Measurements from ENCODE around the gene RNF150.

The RNF150 gene

GRCh38 chr4:140862177-140862442 lies 271.2 kb downstream of the RNF150 start:
- H3K27me3 ChIP-seq, result no peaks in the 10 kb centered on the region
- no peak overlapping the region for H3K27ac ChIP-seq
- no peak overlapping the region for H3K4me3 ChIP-seq (ENCODE audit: low read depth in 1 of 2, low read length in 1 of 2)
- H3K4me1 ChIP-seq (ENCODE audit: control insufficient read depth in 1 of 2, insufficient read depth in 1 of 2, low read depth in 1 of 2, low read length in 1 of 2), result no peaks in the 10 kb centered on the region
- TF ChIP-seq, protein P1, sequence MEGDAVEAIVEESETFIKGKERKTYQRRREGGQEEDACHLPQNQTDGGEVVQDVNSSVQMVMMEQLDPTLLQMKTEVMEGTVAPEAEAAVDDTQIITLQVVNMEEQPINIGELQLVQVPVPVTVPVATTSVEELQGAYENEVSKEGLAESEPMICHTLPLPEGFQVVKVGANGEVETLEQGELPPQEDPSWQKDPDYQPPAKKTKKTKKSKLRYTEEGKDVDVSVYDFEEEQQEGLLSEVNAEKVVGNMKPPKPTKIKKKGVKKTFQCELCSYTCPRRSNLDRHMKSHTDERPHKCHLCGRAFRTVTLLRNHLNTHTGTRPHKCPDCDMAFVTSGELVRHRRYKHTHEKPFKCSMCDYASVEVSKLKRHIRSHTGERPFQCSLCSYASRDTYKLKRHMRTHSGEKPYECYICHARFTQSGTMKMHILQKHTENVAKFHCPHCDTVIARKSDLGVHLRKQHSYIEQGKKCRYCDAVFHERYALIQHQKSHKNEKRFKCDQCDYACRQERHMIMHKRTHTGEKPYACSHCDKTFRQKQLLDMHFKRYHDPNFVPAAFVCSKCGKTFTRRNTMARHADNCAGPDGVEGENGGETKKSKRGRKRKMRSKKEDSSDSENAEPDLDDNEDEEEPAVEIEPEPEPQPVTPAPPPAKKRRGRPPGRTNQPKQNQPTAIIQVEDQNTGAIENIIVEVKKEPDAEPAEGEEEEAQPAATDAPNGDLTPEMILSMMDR (IDR thresholded peaks at IDR 0.05), result no peak
- H3K9me3 ChIP-seq, result no peaks in the 10 kb centered on the region
- no peaks in the 10 kb centered on the region for H3K36me3 ChIP-seq

DNA sequence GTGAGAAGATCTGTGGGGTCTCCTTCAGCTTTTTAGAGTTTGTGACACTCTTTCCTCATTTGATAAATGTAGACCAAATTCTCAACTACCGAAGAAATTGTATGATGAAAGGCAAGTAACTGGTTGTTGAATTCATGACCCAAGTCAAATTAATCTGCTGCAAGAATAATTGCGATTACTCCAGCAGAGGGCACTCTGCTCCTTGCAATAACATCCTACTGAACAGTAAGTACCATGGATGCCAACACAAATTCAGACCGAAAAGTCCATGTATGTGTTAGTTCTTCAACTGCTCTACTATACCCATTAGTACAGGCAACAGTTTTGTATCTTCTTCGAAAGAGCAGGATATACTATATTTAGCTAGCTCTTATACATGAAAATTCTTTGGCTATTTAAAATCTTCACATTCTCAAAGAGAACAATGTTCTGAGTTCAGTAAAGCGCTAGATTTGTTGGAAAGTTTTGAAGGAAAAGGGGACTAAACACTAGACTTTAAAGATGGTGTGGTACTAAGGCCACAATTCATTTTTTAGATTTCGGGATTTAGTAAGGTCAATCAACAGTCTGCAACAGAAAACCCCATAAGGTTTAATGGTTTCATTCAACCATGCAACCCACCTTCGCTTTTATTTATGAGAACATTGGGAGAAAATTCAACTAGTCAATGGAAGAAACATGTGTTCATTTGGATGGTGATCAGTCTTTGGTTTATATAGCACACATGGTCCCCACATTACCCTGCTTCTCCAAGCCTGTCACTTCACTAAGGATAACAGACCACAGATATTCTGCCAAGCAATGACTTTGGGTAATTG lies 271.7 kb downstream of the RNF150 start:
- Histone ChIP-seq H3K36me3 (no peaks in the 10 kb centered on the region), H3K4me1 (ENCODE audit: control insufficient read depth in 1 of 2, insufficient read depth in 1 of 2, low read depth in 1 of 2, low read length in 1 of 2) (no peaks in the 10 kb centered on the region), H3K27ac (no peak overlapping the region), H3K27me3 (no peaks in the 10 kb centered on the region), H3K4me3 (ENCODE audit: low read depth in 1 of 2, low read length in 1 of 2) (no peak overlapping the region), H3K9me3 (no peaks in the 10 kb centered on the region)
- TF ChIP-seq, protein P1 (IDR thresholded peaks at IDR 0.05), result no peak

DNA sequence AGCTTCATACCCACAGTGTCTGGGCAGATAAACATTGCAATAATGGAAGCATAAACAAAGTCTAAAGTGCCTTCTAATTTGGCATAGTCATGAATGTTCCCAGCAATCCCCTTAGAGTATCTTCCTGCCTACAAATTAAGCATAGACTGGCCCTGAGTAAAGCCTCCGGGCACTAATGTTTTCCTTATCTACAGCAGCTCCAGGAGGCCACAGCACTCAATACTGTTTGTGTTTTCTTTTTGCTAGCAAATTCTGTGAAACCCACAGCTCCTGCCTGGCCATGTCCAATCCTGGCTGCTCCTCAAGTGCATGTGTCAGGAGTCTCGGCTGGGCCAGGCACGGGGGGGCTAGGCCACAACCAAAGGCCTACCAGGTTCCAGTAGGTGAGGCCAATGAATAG lies 274.4 kb downstream of the RNF150 start:
- H3K27ac ChIP-seq, result no peak overlapping the region
- H3K27me3 ChIP-seq, result no peaks in the 10 kb centered on the region
- H3K36me3 ChIP-seq, result no peaks in the 10 kb centered on the region
- H3K9me3 ChIP-seq, result no peaks in the 10 kb centered on the region
- H3K4me1 ChIP-seq (ENCODE audit: control insufficient read depth in 1 of 2, insufficient read depth in 1 of 2, low read depth in 1 of 2, low read length in 1 of 2), result no peaks in the 10 kb centered on the region
- TF ChIP-seq, protein P1 (IDR thresholded peaks at IDR 0.05), result no peak
- H3K4me3 ChIP-seq (ENCODE audit: low read depth in 1 of 2, low read length in 1 of 2), result no peak overlapping the region

DNA sequence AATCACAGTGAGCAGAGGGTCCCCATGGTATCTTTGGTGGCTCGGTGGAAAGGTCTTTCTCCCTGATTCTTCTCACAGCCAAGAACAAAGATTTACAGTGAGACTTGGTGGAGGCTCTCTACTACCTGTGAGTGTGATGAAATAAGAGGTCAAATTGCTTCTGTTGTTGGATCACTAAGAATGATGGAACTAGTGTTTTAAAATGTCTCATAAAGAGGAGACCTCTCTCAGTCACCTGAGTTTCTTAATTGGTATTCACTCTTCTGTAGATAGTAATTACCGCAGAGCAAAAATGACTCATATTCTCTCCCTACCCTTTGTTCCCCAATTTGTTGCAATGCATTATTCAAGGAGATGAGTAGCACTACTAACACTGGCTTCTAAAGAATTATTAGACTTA lies 276.2 kb downstream of the RNF150 start:
- no peaks in the 10 kb centered on the region for H3K36me3 ChIP-seq
- H3K9me3 ChIP-seq, result no peaks in the 10 kb centered on the region
- no peaks in the 10 kb centered on the region for H3K27me3 ChIP-seq
- H3K4me1 ChIP-seq (ENCODE audit: control insufficient read depth in 1 of 2, insufficient read depth in 1 of 2, low read depth in 1 of 2, low read length in 1 of 2), result no peaks in the 10 kb centered on the region
- H3K4me3 ChIP-seq (ENCODE audit: low read depth in 1 of 2, low read length in 1 of 2), result no peak overlapping the region
- H3K27ac ChIP-seq, result no peak overlapping the region
- TF ChIP-seq, protein P1 (IDR thresholded peaks at IDR 0.05), result no peak

GRCh38 chr4:140856621-140857062 lies 276.6 kb downstream of the RNF150 start:
- no peak overlapping the region for H3K4me3 ChIP-seq (ENCODE audit: low read depth in 1 of 2, low read length in 1 of 2)

More at GRCh38 chr4:140856621-140857062, 276.6 kb downstream of the RNF150 start:
- no peaks in the 10 kb centered on the region for H3K27me3 ChIP-seq
- H3K9me3 ChIP-seq, result no peaks in the 10 kb centered on the region
- H3K27ac ChIP-seq, result no peak overlapping the region
- H3K4me1 ChIP-seq (ENCODE audit: control insufficient read depth in 1 of 2, insufficient read depth in 1 of 2, low read depth in 1 of 2, low read length in 1 of 2), result no peaks in the 10 kb centered on the region
- no peaks in the 10 kb centered on the region for H3K36me3 ChIP-seq
- TF ChIP-seq, protein P1 (IDR thresholded peaks at IDR 0.05), result no peak
